Subcutaneous adipose tissue (tissue), 4 donors: ENCODE results near the gene GNG13. TPM values are rescaled to one million over a fixed set of nuclear protein-coding genes. Genes with fewer than 3 reads are reported as not detected.

ENCODE experiments used
- CTCF ChIP-seq: fragments of 450-650 bp; IDR thresholded peaks from one replicate; pipeline ENCODE4 v1.5.1; 2016; ENCODE audit warnings: low read depth, mild to moderate bottlenecking, control low read depth, antibody characterized with exemption, moderate library complexity
- total RNA-seq, 4 donors: library from RNA; depleted of rRNA; stranded (reverse); fragments of >200 nt; gene quantifications; one replicate each; pipeline ENCODE4 v1.1.0, GENCODE V29; 2016

The GNG13 gene
- total RNA-seq, 4 donors from 2014 or later, result not detected

- TF ChIP-seq CTCF, result no peak
Measured at GRCh38 chr16:789191-789850, 11.2 kb downstream of the GNG13 start.

GRCh38 chr16:788399-789126, 12.0 kb downstream of the GNG13 start, which contains the start of gene CHTF18:
Gene CHTF18, plus strand, starts transcription at chr16:788620. Its CDS starts 65 bp downstream, at chr16:788685.
- no peak for TF ChIP-seq CTCF

GRCh38 chr16:787978-788398, 12.5 kb downstream of the GNG13 start, which contains the start of gene RPUSD1:
Gene RPUSD1, minus strand, starts transcription at chr16:788381. Its CDS starts 644 bp downstream, at chr16:787737.
- no peak for TF ChIP-seq CTCF

GRCh38 chr16:787321-787966, 13.1 kb downstream of the GNG13 start:
- TF ChIP-seq CTCF, result no peak

GRCh38 chr16:785563-786535, 14.7 kb downstream of the GNG13 start:
- TF ChIP-seq CTCF, result no peak

- no peak for TF ChIP-seq CTCF
Measured at GRCh38 chr16:784431-784830, 16.1 kb downstream of the GNG13 start.
